ENCODE data around the gene GOLPH3. TPM values are rescaled to one million over a fixed set of nuclear protein-coding genes. Genes with fewer than 3 reads are reported as not detected.

Gene GOLPH3
- total and polyA plus RNA-seq, 9 donors = 54.2 to 88.9 (median 80.2) TPM

GRCh38 chr5:32160228-32160627, 13.9 kb downstream of the GOLPH3 start:
- Histone ChIP-seq H3K4me3 (no peak overlapping the region), H3K27ac (no peak overlapping the region), H3K4me1 (ENCODE audit: insufficient read depth) (peaks cover 15% of the 10 kb centered on the region), H3K27me3 (no peaks in the 10 kb centered on the region), H3K36me3 (no peaks in the 10 kb centered on the region), H3K9me3 (no peaks in the 10 kb centered on the region)
- intact Hi-C loops (cut with DNase I) = no loop called here
- no peak for DNase-seq
- 40 to 58% (median 45%) methylated on average over 1 of the region's 1 CpG for WGBS, 3 donors
- TF ChIP-seq, protein P1, sequence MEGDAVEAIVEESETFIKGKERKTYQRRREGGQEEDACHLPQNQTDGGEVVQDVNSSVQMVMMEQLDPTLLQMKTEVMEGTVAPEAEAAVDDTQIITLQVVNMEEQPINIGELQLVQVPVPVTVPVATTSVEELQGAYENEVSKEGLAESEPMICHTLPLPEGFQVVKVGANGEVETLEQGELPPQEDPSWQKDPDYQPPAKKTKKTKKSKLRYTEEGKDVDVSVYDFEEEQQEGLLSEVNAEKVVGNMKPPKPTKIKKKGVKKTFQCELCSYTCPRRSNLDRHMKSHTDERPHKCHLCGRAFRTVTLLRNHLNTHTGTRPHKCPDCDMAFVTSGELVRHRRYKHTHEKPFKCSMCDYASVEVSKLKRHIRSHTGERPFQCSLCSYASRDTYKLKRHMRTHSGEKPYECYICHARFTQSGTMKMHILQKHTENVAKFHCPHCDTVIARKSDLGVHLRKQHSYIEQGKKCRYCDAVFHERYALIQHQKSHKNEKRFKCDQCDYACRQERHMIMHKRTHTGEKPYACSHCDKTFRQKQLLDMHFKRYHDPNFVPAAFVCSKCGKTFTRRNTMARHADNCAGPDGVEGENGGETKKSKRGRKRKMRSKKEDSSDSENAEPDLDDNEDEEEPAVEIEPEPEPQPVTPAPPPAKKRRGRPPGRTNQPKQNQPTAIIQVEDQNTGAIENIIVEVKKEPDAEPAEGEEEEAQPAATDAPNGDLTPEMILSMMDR (IDR thresholded peaks at IDR 0.05) = no peak
- no peak for TF ChIP-seq EP300 (IDR thresholded peaks at IDR 0.05)
- no peak for TF ChIP-seq POLR2A (IDR thresholded peaks at IDR 0.05)

GRCh38 chr5:32159328-32160072, 14.6 kb downstream of the GOLPH3 start:
- intact Hi-C loops (cut with DNase I) = no loop called here
- no peak for DNase-seq
- no peak overlapping the region for H3K4me3 ChIP-seq
- 39 to 63% (median 43%) methylated on average over 2 of the region's 2 CpGs for WGBS, 3 donors
- H3K4me1 ChIP-seq (ENCODE audit: insufficient read depth) = peaks cover 11% of the 10 kb centered on the region
- no peaks in the 10 kb centered on the region for H3K36me3 ChIP-seq
- no peaks in the 10 kb centered on the region for H3K27me3 ChIP-seq
- no peak overlapping the region for H3K27ac ChIP-seq
- TF ChIP-seq POLR2A (IDR thresholded peaks at IDR 0.05) = no peak
- TF ChIP-seq EP300 (IDR thresholded peaks at IDR 0.05) = no peak
- TF ChIP-seq, protein P1 (IDR thresholded peaks at IDR 0.05) = no peak
- no peaks in the 10 kb centered on the region for H3K9me3 ChIP-seq

- no peaks in the 10 kb centered on the region for H3K9me3 ChIP-seq
- no peak overlapping the region for H3K4me3 ChIP-seq
- TF ChIP-seq EP300 (IDR thresholded peaks at IDR 0.05) (no peak), POLR2A (IDR thresholded peaks at IDR 0.05) (no peak)
- TF ChIP-seq, protein P1 (IDR thresholded peaks at IDR 0.05) = no peak
- H3K27me3 ChIP-seq = no peaks in the 10 kb centered on the region
- H3K27ac ChIP-seq = no peak overlapping the region
- intact Hi-C loops (cut with DNase I) = no loop called here
- DNase-seq = no peak
- H3K36me3 ChIP-seq = no peaks in the 10 kb centered on the region
- 76 to 85% (median 81%) methylated on average over 2 of the region's 2 CpGs for WGBS, 3 donors
- H3K4me1 ChIP-seq (ENCODE audit: insufficient read depth) = peaks cover 11% of the 10 kb centered on the region
Measured at GRCh38 chr5:32158679-32158975, 15.5 kb downstream of the GOLPH3 start.

DNA sequence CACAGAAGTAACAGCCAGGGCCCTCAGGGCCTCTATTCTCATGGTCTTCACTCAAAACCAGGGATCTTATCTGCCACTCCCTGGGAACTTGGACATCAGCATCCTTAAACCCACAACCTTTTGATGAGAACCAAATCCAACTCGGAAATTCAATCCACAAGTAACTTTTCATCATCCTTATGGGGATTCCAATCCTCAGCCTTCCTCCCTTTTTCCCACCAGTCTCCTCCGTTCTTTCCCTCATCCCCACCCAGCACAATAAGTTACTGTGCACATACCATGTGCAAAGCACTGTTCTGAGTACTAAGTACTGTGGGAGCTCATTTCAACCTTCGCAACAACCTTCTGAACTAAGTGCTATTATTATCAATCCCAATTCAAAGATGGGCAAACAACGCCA, 17.0 kb downstream of the GOLPH3 start:
- DNase-seq = no peak
- no peaks in the 10 kb centered on the region for H3K36me3 ChIP-seq
- H3K4me1 ChIP-seq (ENCODE audit: insufficient read depth) = peaks cover 15% of the 10 kb centered on the region
- H3K27ac ChIP-seq = no peak overlapping the region
- no peaks in the 10 kb centered on the region for H3K9me3 ChIP-seq
- 62 to 67% (median 64%) methylated on average over 4 of the region's 4 CpGs for WGBS, 3 donors
- TF ChIP-seq POLR2A (IDR thresholded peaks at IDR 0.05) (no peak), EP300 (IDR thresholded peaks at IDR 0.05) (no peak)
- TF ChIP-seq, protein P1 (IDR thresholded peaks at IDR 0.05) = no peak
- H3K4me3 ChIP-seq = no peak overlapping the region
- no peaks in the 10 kb centered on the region for H3K27me3 ChIP-seq
- intact Hi-C loops (cut with DNase I) = no loop called here

Measured in ovary (tissue), 9 donors.